Measurements from ENCODE around the gene KCNIP4. TPM values are rescaled to one million over a fixed set of nuclear protein-coding genes. Genes with fewer than 3 reads are reported as not detected.

Gene KCNIP4
- total and polyA plus RNA-seq, 2 experiments from 2014 or later, result 0.69 to 1.00 TPM

DNA sequence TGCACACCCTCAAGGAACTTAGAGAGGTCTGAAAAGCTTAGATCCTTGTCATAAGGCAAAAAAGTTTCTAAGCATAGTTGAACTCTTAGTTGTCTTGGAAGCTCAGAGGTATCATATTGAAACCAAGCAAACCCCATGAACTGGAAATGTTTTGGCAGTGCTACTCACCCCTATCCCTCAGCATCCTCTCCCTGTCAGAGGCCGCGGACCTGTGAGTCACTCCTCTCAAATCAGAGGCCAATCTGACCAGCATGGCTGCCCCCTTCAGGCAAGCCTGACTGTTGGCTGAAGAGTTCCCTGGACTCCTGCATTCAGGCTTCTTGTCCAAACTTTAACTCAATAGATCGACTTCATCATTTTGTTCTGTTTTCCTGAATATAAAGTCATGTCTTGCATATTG, 69.4 kb downstream of the KCNIP4 start:
- 72% methylated on average over 3 of the region's 3 CpGs for WGBS (ENCODE audit: low lambda C conversion rate, missing lambda C conversion rate)
- Histone ChIP-seq H3K4me2 (no peak overlapping the region), H4K20me1 (ENCODE audit: insufficient read depth, poor library complexity, severe bottlenecking) (no peaks in the 10 kb centered on the region), H3K36me3 (replicated peaks; ENCODE audit: insufficient read depth, low read depth) (no peaks in the 10 kb centered on the region), H3K79me2 (no peaks in the 10 kb centered on the region), H3K9me2 (replicated peaks; ENCODE audit: insufficient read depth) (no peaks in the 10 kb centered on the region), H3K9me3 (ENCODE audit: low read depth) (no peaks in the 10 kb centered on the region), H2AFZ (no peak overlapping the region), H3K4me1 (ENCODE audit: insufficient read depth) (no peaks in the 10 kb centered on the region), H3K27ac (no peak overlapping the region), H3K4me3 (no peak overlapping the region), H3K27me3 (no peaks in the 10 kb centered on the region)
- DNase-seq (ENCODE audit: low spot score), result no peak
- TF ChIP-seq EZH2phosphoT487 (IDR thresholded peaks at IDR 0.05; ENCODE audit: low read depth, severe bottlenecking, unreplicated experiment) (no peak), EZH2 (IDR thresholded peaks at IDR 0.05; ENCODE audit: borderline replicate concordance) (no peak), CTCF (IDR thresholded peaks at IDR 0.05; ENCODE audit: poor library complexity) (no peak)

- H3K4me2 ChIP-seq, result no peak overlapping the region
- no peaks in the 10 kb centered on the region for H3K36me3 ChIP-seq (replicated peaks; ENCODE audit: insufficient read depth, low read depth)
- no peaks in the 10 kb centered on the region for H3K79me2 ChIP-seq
- DNase-seq (ENCODE audit: low spot score), result no peak
- WGBS (ENCODE audit: low lambda C conversion rate, missing lambda C conversion rate), result 48% methylated on average over 1 of the region's 1 CpG
- no peaks in the 10 kb centered on the region for H3K27me3 ChIP-seq
- no peaks in the 10 kb centered on the region for H3K4me1 ChIP-seq (ENCODE audit: insufficient read depth)
- TF ChIP-seq EZH2 (IDR thresholded peaks at IDR 0.05; ENCODE audit: borderline replicate concordance), result no peak
- no peak for TF ChIP-seq EZH2phosphoT487 (IDR thresholded peaks at IDR 0.05; ENCODE audit: low read depth, severe bottlenecking, unreplicated experiment)
- TF ChIP-seq CTCF (IDR thresholded peaks at IDR 0.05; ENCODE audit: poor library complexity), result no peak
- no peaks in the 10 kb centered on the region for H3K9me3 ChIP-seq (ENCODE audit: low read depth)
- H3K9me2 ChIP-seq (replicated peaks; ENCODE audit: insufficient read depth), result no peaks in the 10 kb centered on the region
- no peak overlapping the region for H3K27ac ChIP-seq
- H3K4me3 ChIP-seq, result no peak overlapping the region
- H2AFZ ChIP-seq, result no peak overlapping the region
- no peaks in the 10 kb centered on the region for H4K20me1 ChIP-seq (ENCODE audit: insufficient read depth, poor library complexity, severe bottlenecking)
Measured at GRCh38 chr4:21876711-21877110, 71.9 kb downstream of the KCNIP4 start.

GRCh38 chr4:21873145-21873544, 75.4 kb downstream of the KCNIP4 start:
- TF ChIP-seq CTCF (IDR thresholded peaks at IDR 0.05; ENCODE audit: poor library complexity) (no peak), EZH2 (IDR thresholded peaks at IDR 0.05; ENCODE audit: borderline replicate concordance) (no peak), EZH2phosphoT487 (IDR thresholded peaks at IDR 0.05; ENCODE audit: low read depth, severe bottlenecking, unreplicated experiment) (no peak)
- H4K20me1 ChIP-seq (ENCODE audit: insufficient read depth, poor library complexity, severe bottlenecking), result no peaks in the 10 kb centered on the region
- H2AFZ ChIP-seq, result no peak overlapping the region
- H3K9me3 ChIP-seq (ENCODE audit: low read depth), result no peaks in the 10 kb centered on the region
- WGBS (ENCODE audit: low lambda C conversion rate, missing lambda C conversion rate), result 63% methylated on average over 1 of the region's 1 CpG
- no peaks in the 10 kb centered on the region for H3K79me2 ChIP-seq
- no peaks in the 10 kb centered on the region for H3K27me3 ChIP-seq
- no peaks in the 10 kb centered on the region for H3K9me2 ChIP-seq (replicated peaks; ENCODE audit: insufficient read depth)
- H3K4me2 ChIP-seq, result no peak overlapping the region
- H3K4me3 ChIP-seq, result no peak overlapping the region
- no peak overlapping the region for H3K27ac ChIP-seq
- no peaks in the 10 kb centered on the region for H3K36me3 ChIP-seq (replicated peaks; ENCODE audit: insufficient read depth, low read depth)
- no peak for DNase-seq (ENCODE audit: low spot score)
- H3K4me1 ChIP-seq (ENCODE audit: insufficient read depth), result no peaks in the 10 kb centered on the region

GRCh38 chr4:21872101-21872500, 76.5 kb downstream of the KCNIP4 start:
- no peak overlapping the region for H2AFZ ChIP-seq
- H3K9me2 ChIP-seq (replicated peaks; ENCODE audit: insufficient read depth), result no peaks in the 10 kb centered on the region
- 40% methylated on average over 5 of the region's 5 CpGs for WGBS (ENCODE audit: low lambda C conversion rate, missing lambda C conversion rate)
- no peaks in the 10 kb centered on the region for H3K27me3 ChIP-seq
- TF ChIP-seq EZH2 (IDR thresholded peaks at IDR 0.05; ENCODE audit: borderline replicate concordance) (no peak), CTCF (IDR thresholded peaks at IDR 0.05; ENCODE audit: poor library complexity) (no peak), EZH2phosphoT487 (IDR thresholded peaks at IDR 0.05; ENCODE audit: low read depth, severe bottlenecking, unreplicated experiment) (no peak)
- H3K4me3 ChIP-seq, result no peak overlapping the region
- no peaks in the 10 kb centered on the region for H3K36me3 ChIP-seq (replicated peaks; ENCODE audit: insufficient read depth, low read depth)
- H3K27ac ChIP-seq, result no peak overlapping the region
- H4K20me1 ChIP-seq (ENCODE audit: insufficient read depth, poor library complexity, severe bottlenecking), result no peaks in the 10 kb centered on the region
- DNase-seq (ENCODE audit: low spot score), result no peak
- no peaks in the 10 kb centered on the region for H3K9me3 ChIP-seq (ENCODE audit: low read depth)
- H3K4me2 ChIP-seq, result no peak overlapping the region
- H3K4me1 ChIP-seq (ENCODE audit: insufficient read depth), result no peaks in the 10 kb centered on the region
- H3K79me2 ChIP-seq, result no peaks in the 10 kb centered on the region

All from hepatocyte (in vitro differentiated cells).